Stimulated activated CD4-positive, alpha-beta T cell treated with anti-CD3 and anti-CD28 coated beads, Interleukin-2, amount 100 ng/mL, for 4 hours (primary cell): ENCODE data around the gene RHBDL2.
"Not testable (repeated sequence)": the region's sequence is repeated elsewhere in the genome, so short reads cannot be mapped to it uniquely, and the experiment has no call there.

Source experiments
- DNase-seq: peaks from one replicate; pipeline ENCODE4 v3.0.0-alpha.2; 2020; ENCODE audit warnings: low read depth

The RHBDL2 gene

DNA sequence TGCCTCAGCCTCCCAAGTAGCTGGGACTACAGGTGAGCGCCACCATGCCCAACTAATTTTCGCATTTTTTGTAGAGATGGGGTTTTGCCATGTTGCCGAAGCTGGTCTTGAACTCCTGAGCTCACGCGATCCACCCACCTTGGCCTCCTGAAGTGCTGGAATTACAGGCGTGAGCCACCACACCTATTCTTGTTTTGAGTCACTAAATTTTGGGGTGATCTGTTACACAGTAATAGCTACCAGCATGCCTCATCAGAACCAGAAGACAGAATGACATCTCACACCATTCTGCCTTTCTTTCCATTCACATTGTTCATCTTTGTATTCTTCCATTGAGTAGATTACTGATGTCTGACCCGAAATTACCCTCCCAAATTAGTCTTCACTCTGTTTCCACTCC, 9.1 kb downstream of the RHBDL2 start:
- no peak for DNase-seq

DNA sequence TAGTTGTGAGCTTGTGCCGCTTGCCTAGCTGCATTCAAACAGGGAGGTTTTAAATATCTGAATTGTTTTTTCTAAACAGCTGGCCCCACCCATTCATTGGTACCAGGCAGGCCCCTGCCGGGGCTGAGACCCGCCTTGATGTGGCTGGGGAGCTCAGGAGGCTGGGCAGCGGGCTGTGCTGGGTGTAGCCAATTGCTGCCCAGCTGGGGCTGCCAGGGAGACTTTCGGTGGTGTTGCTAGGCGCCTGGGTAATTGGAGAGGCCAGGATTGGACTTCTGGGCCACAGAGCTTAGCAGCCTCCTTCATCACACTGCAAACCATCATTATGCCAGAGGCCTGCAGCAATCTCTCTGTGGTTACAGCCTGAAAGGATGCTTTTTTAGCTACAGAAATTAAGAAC, 12.2 kb downstream of the RHBDL2 start:
- no peak for DNase-seq

DNA sequence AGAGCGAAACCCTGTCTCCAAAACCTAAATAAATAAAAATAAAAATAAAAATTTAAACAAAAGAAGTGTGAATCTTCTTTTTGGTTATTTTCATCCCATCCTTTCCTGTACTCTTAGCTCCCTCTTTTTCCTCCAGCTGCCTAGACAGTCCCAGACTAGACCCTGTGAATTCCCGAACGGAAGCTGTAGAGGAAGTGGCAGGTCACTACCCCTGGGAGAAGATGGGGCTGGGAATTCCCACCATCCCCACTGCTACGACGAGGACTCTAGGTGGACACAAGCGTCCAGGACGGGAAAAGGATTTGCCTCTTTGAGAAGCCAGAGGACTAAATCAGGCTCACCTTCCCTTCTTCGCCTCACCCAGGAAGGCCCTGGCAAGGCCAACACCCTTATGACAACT, 12.6 kb downstream of the RHBDL2 start:
- no peak for DNase-seq

DNA sequence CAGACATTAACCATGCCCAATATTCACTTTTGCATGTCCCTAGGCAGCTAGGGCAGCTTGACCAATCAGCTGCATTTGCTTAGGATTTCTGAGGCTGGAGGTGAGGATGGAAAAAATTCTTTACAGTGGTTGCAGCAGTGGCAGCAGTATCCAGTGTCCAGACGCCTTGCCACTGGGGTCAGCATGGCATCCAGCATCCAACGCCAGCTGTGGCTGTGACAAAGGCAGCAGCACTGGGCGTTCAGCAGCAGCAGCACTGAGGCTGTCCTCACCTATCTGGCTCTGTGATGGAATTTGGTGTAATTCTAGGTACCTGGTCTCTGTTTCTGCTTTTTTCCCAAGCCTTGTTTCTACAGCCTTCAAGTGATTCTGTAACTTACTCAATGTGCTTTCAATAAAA, 15.5 kb downstream of the RHBDL2 start:
- no peak for DNase-seq

DNA sequence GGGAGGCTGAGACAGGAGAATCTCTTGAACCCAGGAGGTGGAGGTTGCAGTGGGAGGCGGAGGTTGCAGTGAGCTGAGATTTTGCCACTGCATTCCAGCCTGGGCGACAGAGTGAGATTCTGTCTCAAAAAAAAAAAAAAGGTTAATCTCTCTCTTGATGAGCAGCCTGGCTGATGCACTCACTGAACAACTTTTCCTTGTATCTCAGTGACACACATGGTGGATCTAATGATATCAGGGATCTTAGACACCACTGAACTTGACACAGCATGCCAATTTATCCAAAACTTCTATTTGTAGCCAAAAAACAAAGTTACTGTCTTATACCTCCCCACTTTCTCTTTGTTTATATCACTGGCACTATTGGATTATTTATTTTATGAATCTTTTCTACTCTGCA, 16.2 kb downstream of the RHBDL2 start:
- DNase-seq = no peak

DNA sequence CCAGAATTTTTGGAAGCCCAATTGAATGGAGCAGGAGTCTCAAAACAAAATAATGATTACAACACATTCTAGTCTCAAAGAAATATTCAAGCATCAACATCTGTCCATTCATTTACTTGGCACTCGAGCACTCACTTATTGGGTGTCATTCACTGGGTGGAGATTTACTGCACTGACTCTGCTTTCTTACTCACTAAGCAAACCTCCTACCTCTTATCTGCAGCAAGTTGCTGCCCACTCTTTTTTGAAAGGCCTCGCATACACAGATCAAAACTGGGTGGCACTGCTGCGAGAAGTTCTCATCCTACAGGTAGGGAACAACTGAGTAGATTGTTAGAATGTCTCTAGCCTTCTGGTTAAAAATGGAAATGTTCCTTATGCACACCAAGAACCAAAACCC, 18.0 kb downstream of the RHBDL2 start:
- no peak for DNase-seq

DNA sequence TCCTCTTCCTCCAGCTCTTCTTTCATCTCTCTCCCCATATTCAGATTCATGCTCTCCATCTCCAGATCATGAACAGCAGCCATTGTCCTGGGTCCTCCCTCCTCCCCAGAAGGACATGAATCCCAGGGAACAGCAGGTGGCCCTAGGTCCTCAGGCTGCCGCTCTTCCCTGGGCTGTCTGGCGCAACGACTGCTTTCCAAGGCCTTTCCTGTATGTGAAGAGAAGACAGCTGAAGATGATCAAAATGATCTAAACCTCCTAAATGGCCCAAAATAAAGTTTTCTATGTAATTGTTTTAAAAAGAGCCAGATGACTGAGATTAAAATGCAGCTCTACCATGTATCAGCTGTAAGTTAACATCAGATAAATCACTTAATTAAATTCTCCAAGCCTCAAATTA, 22.5 kb downstream of the RHBDL2 start:
- no peak for DNase-seq

DNA sequence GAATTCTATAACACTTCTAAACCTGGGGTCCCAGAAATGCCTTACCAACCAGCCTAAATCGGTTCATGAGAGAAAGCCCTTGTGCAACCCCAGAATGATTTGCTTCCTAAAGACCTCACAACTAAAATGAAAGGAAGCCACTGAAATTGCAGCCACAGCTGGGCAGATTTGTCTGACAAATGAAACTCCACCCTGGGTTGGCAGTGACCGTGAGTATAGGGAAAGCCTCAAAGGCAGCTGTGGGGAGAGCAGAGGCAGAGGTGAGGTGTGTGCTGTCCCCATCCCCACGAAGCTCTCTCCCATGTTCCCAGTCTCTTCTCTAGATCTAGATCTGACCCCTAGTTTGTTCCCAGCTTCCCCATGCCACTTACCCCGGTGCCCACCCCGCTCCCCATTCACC, 23.1 kb downstream of the RHBDL2 start:
- DNase-seq = no peak

DNA sequence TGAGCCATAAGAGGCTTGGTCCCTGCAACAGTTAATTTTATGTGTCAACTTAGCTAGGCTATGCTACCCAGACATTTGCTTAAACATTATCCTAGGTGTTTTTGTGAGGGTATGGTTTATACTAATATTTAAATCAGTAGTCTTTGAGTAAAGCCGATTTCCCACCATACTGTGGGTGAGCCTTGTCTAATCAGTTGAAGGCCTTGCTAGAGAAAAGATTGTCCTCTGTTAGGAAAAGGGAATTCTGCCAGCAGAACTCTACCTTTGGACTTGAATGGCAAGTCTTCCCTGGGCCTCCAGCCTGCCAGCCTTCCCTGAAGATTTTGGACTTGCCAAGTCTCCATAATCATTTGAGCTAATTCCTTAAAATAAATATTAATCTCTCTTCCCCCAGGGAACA, 23.9 kb downstream of the RHBDL2 start:
- no peak for DNase-seq

DNA sequence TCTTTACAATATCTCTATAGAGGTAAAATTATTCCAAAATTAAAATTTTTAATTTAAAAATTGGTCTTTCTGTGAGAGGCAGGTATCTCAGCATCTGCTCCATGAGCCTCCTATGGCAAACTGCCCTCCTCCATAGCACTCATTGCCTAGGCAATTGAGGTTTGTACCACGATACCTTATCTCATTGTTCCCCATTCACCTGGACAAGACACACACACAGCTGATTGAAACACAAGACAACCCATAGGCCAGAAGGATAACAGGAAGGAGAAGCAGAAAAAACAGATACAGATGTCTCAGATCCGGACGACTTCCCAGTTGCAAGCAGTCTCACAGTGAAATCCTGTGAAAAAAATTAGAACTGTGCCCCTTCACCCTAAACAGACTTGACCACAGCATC, 24.3 kb downstream of the RHBDL2 start:
- no peak for DNase-seq

DNA sequence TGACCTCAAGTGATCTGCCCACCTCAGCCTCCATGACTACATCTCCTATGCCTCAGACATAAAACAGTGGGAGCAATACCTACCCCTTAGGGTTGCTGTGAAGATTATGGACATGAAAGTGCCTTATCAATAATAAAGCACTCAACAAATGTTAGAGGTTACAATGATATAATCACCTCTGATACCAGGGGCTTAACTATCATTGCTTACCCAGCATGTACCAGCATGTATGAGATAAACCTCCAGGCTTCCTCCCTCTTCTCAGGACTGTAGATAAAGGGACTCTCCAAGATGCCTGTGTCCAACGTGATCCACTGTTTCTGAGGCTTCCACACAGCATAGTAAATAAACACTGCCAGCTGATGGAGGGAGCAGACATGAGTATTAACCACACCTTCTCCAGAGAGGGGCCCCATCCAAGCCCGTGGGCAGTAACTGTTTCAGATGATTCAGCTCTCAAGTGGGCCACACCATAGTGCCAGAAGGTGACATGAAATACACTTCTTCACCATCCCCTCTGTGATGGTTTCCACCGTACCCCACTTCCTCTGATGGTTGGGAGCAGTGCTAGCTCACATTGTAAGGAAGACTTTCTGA, 26.2 kb downstream of the RHBDL2 start:
- no peak for DNase-seq

DNA sequence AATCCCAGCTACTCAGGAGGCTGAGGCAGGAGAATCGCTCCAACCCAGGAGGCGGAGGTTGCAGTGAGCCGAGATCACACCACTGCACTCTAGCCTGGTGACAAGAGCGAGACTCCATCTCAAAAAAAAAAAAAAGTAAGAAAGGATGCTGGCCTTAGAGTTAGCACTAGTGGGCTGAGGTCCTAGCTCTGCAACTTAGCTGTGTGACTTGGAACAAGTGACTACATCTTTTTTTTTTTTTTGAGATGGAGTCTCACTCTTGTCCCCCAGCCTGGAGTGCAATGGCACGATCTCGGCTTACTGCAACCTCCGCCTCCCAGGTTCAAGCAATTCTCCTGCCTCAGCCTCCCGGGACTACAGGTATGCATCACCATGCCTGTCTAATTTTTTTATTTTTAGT, 26.7 kb downstream of the RHBDL2 start:
- not testable (repeated sequence) for DNase-seq

DNA sequence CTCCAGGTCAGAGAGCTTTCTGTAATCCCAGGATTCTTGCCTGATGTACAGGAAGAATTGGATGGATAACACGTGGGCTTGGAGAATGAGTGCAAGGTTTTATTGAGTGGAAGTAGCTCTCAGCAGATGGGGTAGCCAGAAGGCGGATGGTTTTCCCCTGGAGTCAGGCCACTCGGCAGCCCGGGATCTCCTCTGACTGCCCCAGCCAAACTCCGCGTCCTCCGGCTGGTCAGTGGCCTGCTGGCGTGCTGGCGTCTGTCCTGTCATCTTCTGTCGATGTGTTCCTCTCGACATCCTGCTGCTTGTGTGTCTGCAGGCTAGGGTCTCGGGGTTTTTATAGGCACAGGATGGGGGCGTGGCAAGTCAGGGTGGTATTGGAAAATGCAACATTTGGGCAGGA, 32.8 kb downstream of the RHBDL2 start:
- no peak for DNase-seq

DNA sequence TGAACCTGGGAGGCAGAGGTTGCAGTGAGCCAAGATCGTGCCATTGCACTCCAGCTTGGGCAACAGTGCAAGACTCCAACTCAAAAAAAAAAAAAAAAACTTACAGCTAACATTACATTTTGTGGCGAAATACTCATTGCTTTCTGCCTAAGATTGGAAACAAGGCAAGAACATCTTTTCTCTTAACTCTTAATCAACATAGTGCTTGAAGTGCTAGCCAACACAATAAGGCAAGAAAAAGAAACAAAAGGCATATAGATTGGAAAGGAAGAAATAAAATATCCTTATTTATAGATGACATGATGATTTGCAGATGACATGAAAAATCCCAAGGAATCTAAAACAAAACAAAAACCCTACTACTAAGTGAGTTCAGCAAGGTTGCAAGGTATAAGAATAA, 35.6 kb downstream of the RHBDL2 start:
- no peak for DNase-seq

DNA sequence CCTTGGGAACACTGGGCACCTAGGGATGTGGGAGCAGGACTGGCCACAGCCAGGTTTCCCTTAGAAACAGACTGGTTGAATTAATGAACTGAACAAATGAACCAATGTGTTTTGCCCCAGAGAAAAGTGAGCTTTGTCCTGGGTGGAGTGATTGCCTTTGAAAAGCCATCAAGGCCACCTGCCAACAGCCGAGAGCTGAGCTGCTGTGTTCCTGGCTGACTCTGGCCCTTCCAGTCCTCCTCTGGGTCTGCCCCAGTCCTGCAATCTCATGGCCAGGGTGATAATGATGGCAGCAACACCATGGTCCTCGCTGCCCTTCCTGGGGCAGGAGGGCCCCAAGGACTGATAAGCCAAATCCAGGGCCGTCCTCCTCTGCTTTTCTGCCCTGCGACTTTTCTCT, 42.1 kb downstream of the RHBDL2 start:
- no peak for DNase-seq

DNA sequence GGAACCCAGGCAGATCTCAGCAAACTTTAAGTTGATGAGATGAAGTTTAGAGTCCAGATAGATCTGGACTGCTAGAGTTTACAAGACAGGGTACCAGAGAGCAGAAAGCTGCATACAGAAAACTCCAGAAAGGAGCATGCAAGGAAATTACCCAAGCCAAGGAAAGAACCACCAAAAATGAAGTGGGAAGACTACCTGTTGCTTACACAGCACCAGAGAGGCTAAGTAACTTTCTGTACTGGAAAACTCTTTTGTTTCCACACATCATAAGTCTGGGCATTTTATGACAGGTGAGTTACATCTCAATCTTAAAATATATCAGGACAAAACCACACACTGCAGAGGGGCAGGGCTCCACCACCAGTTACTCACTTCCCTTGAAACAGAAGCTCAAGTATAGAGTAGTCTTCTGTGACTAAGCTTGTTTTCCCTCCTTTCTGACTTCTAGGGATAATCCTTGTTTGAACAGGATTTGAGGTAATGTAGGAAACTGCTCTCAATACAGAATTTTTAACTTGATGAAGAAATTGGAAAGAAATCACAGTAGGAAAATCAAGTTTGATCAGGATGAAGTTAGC, 42.9 kb downstream of the RHBDL2 start:
- DNase-seq = no peak

DNA sequence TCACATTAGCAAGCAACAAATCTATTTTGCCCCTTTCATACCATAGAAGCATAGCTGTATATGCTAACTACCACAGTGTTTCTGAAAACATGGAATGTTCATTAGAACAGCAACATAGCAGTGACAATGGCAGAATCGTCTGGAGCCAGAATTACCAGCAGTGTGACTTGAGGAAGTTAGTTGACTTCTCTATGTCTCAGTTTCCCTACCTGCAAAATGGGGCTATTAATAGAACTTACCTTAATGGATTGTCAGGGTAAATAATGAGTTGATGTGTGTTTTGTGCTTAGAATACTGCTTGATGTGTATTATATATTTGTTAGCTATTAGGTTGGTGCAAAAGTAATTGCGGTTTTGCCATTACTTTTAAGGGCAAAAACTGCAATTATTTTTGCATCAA, 45.5 kb downstream of the RHBDL2 start:
- DNase-seq = no peak

DNA sequence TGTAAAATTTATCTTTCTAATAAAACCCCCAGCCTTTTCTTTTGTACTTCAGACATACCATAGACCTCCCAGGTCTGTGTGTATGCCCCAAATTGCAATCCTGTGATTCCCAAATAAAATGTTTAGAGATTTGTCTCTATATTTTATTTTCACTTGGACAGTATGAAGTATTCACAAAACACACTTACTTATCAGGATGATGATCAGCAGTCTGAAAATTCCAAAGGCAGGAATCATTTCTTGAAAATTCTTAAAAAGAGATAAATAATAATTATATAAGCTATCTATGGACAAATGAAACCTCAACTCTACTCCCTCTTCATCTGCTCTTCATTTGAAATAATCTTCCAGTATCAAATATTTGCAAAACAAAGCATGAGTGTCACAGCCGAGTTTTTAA, 48.7 kb downstream of the RHBDL2 start:
- DNase-seq = no peak

DNA sequence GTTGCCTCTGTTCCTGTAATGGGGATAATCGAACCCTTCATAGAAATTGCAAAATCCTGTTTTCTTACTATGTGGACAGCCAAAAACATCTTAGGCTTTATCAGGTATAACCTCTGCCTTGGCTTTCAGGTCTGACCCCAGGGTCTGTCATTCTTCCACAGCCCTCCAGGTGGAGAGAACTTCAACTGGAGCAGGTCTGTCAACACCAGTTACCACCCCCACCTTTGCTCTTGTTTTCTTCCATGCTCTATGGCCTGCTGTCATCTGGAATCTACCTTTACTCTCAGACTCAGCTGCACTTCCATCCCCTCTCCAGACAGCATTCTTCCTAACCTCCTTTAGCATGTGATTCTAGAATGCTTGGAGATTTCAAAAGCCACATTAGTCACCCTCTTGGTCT, 49.9 kb downstream of the RHBDL2 start:
- DNase-seq = no peak

DNA sequence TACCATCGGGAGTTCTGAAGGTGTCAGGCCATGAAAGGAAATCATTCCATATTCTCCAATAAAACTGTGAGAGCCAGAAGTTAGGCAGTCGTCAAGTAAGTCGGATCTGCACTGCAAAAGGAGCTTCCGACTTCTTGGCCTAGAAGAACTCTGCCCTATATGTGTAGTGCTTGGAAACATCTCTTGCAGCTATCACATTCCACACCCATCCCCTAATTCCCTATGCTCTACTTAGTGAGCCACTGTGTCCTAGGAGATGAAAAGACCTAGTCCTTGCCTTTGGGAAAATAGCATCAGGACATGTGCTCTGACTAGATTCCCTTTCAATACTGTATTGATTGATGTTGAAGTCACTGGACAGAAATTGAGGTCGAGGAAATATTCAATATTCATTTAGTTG, 52.0 kb downstream of the RHBDL2 start:
- DNase-seq = no peak

DNA sequence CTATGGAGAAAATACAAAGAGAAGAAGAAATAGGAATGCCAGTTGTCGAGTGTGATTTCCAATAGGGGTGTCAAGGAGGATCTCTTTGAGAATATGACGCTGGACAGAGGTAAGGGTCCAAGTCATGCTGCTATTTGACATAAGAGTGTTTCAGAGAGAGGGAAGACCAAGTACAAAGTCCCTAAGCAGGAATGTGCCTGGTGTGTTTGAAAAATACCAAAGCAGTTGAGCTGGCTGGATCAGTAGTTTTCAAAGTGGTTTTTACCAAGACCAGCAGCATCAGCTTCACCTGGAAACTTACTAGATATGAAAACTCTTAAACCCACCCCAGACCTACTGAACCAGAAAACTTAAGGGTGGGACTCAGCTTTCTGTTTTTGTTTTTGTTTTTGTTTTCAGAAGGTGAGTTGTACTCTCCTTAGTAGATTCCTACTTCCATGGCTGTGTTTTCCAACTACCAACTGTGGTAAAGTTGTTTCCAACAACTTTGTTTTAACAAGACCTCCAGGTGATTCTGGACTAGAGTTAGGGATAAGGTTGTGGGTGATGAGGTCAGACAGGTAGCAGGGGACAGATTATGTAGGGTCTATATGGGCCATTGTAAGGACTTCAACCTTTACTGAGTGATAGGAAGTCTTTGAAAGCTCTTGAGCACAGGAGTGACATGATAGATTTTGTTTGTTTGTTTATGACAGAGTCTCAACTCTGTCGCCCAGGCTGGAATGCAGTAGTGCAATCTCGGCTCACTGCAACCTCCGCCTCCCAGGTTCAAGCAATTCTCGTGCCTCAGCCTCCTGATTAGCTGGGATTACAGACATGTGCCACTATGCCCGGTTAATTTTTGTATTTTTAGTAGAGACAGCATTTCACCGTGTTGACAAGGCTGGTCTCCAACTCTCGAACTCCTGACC, 53.0 kb downstream of the RHBDL2 start:
- DNase-seq = no peak

DNA sequence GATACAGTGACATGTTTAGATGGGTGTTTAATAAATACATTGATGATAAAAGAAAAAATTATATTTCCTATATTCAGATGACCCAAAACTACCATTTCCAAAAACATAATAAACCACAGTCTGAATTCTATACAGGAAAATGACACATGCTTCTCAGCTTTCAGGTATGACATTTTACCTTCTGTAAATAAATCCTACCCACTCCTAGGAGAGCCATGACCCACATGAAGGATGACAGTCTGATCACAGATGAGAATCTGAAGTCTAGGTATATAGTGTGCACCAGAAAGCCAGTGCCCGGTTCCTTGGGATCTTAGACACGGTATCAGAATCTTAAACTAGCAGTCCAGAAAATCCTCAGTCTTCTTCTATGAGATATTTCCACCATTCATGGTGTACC, 56.5 kb downstream of the RHBDL2 start:
- DNase-seq = no peak

DNA sequence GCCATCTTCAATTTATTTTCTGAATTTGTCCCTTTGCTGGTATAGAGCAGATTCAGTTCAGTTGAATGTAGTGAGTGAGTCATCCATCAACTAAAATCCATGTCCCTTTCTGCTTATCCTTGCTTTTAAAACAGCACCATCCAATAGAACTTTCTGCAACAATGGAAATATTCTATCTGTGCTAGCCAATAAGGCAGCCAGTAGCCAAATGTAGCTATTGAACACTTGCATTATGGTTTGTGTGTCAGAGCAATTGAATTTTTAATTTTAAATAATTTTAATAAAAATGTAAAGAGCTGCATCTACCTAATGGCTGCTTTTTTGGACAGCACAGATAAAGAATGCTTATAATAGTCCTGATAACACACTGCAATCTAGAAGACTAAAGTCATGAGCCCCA, 60.1 kb downstream of the RHBDL2 start, which contains the start of gene GJA9:
TSS of gene GJA9 (minus strand) at position 101 of the 400 bp plus-strand sequence. CDS start 5,489 bp downstream, outside the sequence.
- no peak for DNase-seq
